A549 (cell line): ENCODE measurements around the gene PLPPR1. TPM values are rescaled to one million over a fixed set of nuclear protein-coding genes. Genes with fewer than 3 reads are reported as not detected.

Source experiments
- ATAC-seq, 2 experiments: fragments of 200-7000 bp in 1 of 2; fragments of >200 bp in 1 of 2; cut with Nextera tagmentation in 1 of 2; cut with Tn5 transposase in 1 of 2; 3 replicates each; pipeline versions ENCODE4 v1.8.0 to v1.9.1; 2018 to 2020; ENCODE audit warnings: mild to moderate bottlenecking in 1 of 2, moderate library complexity in 1 of 2
- CTCF ChIA-PET: fragments of 300-600 bp; sonication (Branson Sonifier 250); formaldehyde crosslinking; extraction: SDS; loops from one replicate; lab custom pipeline; 2021; ENCODE audit warnings: antibody characterized with exemption, inconsistent platforms; lab: Yijun Ruan, JAX
- POLR2A ChIA-PET: fragments of 350-600 bp; formaldehyde crosslinking; extraction: SDS; loops from one replicate; lab custom pipeline; 2021; ENCODE audit warnings: antibody characterized with exemption, inconsistent platforms; lab: Yijun Ruan, JAX
- DNase-seq, 2 experiments: peaks; one replicate each; pipeline versions ENCODE4 v3.0.0 to v3.0.0-alpha.2; 2011 to 2016; ENCODE audit warnings: low read depth in 1 of 2, low spot score in 1 of 2
- FAIRE-seq: peaks from 2 replicates; lab custom pipeline; 2011; peaks lifted over from hg19 to GRCh38; lab: Jason Lieb, UNC
- H3K27ac ChIP-seq, 2 experiments: fragments of >200 bp; sonication (Bioruptor Twin); formaldehyde crosslinking; 3 replicates each; pipeline ENCODE4 v1.5.1; 2016 to 2017
- H3K4me1 ChIP-seq: fragments of >200 bp; sonication (Bioruptor Twin); formaldehyde crosslinking; 3 replicates; pipeline ENCODE4 v1.6.1; 2016
- H3K4me2 ChIP-seq: fragments of >200 bp; sonication (Bioruptor Twin); formaldehyde crosslinking; 3 replicates; pipeline ENCODE4 v1.6.1; 2016
- H3K4me3 ChIP-seq: fragments of >200 bp; sonication (Bioruptor Twin); formaldehyde crosslinking; 3 replicates; pipeline ENCODE4 v1.5.1; 2016
- H3K9me3 ChIP-seq: fragments of >200 bp; sonication (Bioruptor Twin); formaldehyde crosslinking; 3 replicates; pipeline ENCODE4 v1.6.1; 2016
- BHLHE40 ChIP-seq: IDR thresholded peaks from 2 replicates; pipeline ENCODE4 v1.6.1; 2012; ENCODE audit warnings: low read depth, low read length, inconsistent platforms
- CHD4 ChIP-seq: fragments of 200-600 bp; sonication (generic); IDR thresholded peaks from 2 replicates; pipeline ENCODE4 v1.6.1; 2016; ENCODE audit warnings: antibody characterized with exemption, mild to moderate bottlenecking, borderline replicate concordance
- CTCF ChIP-seq: fragments of >200 bp; sonication (Bioruptor Twin); formaldehyde crosslinking; IDR thresholded peaks from 3 replicates; pipeline ENCODE4 v1.5.1; 2016
- EHF ChIP-seq: fragments of 250-450 bp; sonication (Bioruptor Pico); IDR thresholded peaks from 2 replicates; pipeline ENCODE4 v1.5.0; 2020; ENCODE audit warnings: mild to moderate bottlenecking
- EHMT2 ChIP-seq: fragments of 200-600 bp; sonication (generic); IDR thresholded peaks from 2 replicates; pipeline ENCODE4 v1.6.1; 2016; ENCODE audit warnings: antibody characterized with exemption, low read depth, mild to moderate bottlenecking, moderate library complexity
- ELK1 ChIP-seq: fragments of 150-350 bp; IDR thresholded peaks from 2 replicates; pipeline ENCODE4 v1.6.1; 2014; ENCODE audit warnings: low read depth, mild to moderate bottlenecking, low read length
- FOXS1 ChIP-seq: fragments of 250-450 bp; sonication (Bioruptor Pico); IDR thresholded peaks from 2 replicates; pipeline ENCODE4 v1.5.0; 2020; ENCODE audit warnings: mild to moderate bottlenecking, moderate library complexity
- HMGXB4 ChIP-seq: fragments of 250-450 bp; sonication (Bioruptor Pico); IDR thresholded peaks from 2 replicates; pipeline ENCODE4 v1.5.0; 2021; ENCODE audit warnings: mild to moderate bottlenecking, moderate library complexity, borderline replicate concordance
- MAFK ChIP-seq: fragments of 450-650 bp; IDR thresholded peaks from 2 replicates; pipeline ENCODE4 v1.6.1; 2014; ENCODE audit not compliant: partially characterized antibody
- MYC ChIP-seq: IDR thresholded peaks from 2 replicates; pipeline ENCODE4 v1.6.1; 2012; ENCODE audit warnings: mild to moderate bottlenecking, inconsistent platforms, low read length, improper control_type of control experiment, borderline replicate concordance
- NPAS2 ChIP-seq: fragments of 250-450 bp; sonication (Bioruptor Pico); IDR thresholded peaks from 2 replicates; pipeline ENCODE4 v1.8.0; 2022; ENCODE audit warnings: mild to moderate bottlenecking, moderate library complexity, borderline replicate concordance
- PHF8 ChIP-seq: fragments of 200-600 bp; sonication (generic); IDR thresholded peaks from 2 replicates; pipeline ENCODE4 v1.6.1; 2016; ENCODE audit warnings: low read depth, mild to moderate bottlenecking, antibody characterized with exemption, moderate library complexity, borderline replicate concordance
- RAD21 ChIP-seq, 2 experiments: fragments of >200 bp in 1 of 2; sonication (Bioruptor Twin) in 1 of 2; formaldehyde crosslinking in 1 of 2; IDR thresholded peaks in 1 of 2; conservative IDR thresholded peaks in 1 of 2; 2 replicates in 1 of 2; 3 replicates in 1 of 2; pipeline ENCODE4 v1.6.1; 2012 to 2018; ENCODE audit warnings: inconsistent platforms in 1 of 2
- RARB ChIP-seq: fragments of 250-450 bp; sonication (Bioruptor Pico); IDR thresholded peaks from 2 replicates; pipeline ENCODE4 v1.8.0; 2021; ENCODE audit warnings: mild to moderate bottlenecking, moderate library complexity
- RCOR1 ChIP-seq: fragments of 150-350 bp; IDR thresholded peaks from 2 replicates; pipeline ENCODE4 v1.6.1; 2014; ENCODE audit warnings: antibody characterized with exemption, low read length, low read depth
- SMC3 ChIP-seq: fragments of >200 bp; sonication (Bioruptor Twin); formaldehyde crosslinking; IDR thresholded peaks from 3 replicates; pipeline ENCODE4 v1.6.1; 2018; ENCODE audit warnings: inconsistent platforms
- ZFP36 ChIP-seq: fragments of 450-650 bp; IDR thresholded peaks from 2 replicates; pipeline ENCODE4 v1.6.1; 2014; ENCODE audit warnings: borderline replicate concordance; ENCODE audit not compliant: partially characterized antibody
- ZNF302 ChIP-seq: fragments of 250-450 bp; sonication (Bioruptor Pico); IDR thresholded peaks from 2 replicates; pipeline ENCODE4 v1.9.0; 2021; ENCODE audit warnings: inconsistent platforms, mild to moderate bottlenecking, moderate library complexity
- WGBS: methylation state at CpG from one replicate; pipeline ENCODE4 v1.1.6; 2017; ENCODE audit errors: missing lambda C conversion rate; 5-methylcytosine and 5-hydroxymethylcytosine counted together
- polyA plus RNA-seq, 4 experiments: library from polyadenylated mRNA; depleted of rRNA in 3 of 4; stranded (reverse); fragments of >200 nt; fragmentation: RNase III in 1 of 4; extraction: RNeasy Plus Mini Kit Qiagen cat#74134 plus additional on column Dnase treatment in 1 of 4; gene quantifications; 2 replicates in 3 of 4; 3 replicates in 1 of 4; pipeline ENCODE4 v1.2.3, GENCODE V29; 2011 to 2017
- TF ChIP-seq, protein P1 (sequence below): fragments of >200 bp; sonication (Bioruptor Twin); formaldehyde crosslinking; IDR thresholded peaks from 3 replicates; pipeline ENCODE4 v1.6.1; 2016
- TF ChIP-seq, protein P2 (sequence below): fragments of 250-450 bp; sonication (Bioruptor Pico); IDR thresholded peaks from 2 replicates; pipeline ENCODE4 v1.5.0; 2020; ENCODE audit warnings: low read depth, mild to moderate bottlenecking, moderate library complexity

Gene PLPPR1
- polyA plus RNA-seq, 2 of the 4 experiments (the other 2 are of a cell fraction) = 0.06 to 1.2 TPM

DNA sequence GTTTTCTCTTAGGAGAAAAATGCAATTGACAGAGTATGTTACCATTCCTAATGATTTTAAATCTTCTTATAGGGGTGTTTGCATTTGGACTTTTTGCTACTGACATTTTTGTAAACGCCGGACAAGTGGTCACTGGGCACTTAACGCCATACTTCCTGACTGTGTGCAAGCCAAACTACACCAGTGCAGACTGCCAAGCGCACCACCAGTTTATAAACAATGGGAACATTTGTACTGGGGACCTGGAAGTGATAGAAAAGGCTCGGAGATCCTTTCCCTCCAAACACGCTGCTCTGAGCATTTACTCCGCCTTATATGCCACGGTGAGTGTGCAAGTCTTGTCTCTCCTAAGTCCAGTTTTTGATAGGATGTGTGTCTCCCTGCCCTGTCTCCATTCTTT is 280.6 kb downstream of the PLPPR1 start:
- Histone ChIP-seq H3K4me2 (no peak overlapping the region), H3K4me1 (peaks cover 14% of the 10 kb centered on the region; the same call in 1 of the 3 replicates), H3K4me3 (no peak overlapping the region), H3K9me3 (no peaks in the 10 kb centered on the region), H3K27ac (no peak overlapping the region)
- ChIA-PET POLR2A (no interaction called here), CTCF (interaction anchor here (0.6 to 2.1 kb wide), 3 partner anchors 78 to 708 kb away, joined by 3 to 19 read pairs (median 3); no protein-coding TSS in a partner anchor)
- FAIRE-seq (no peak), DNase-seq (no peak), ATAC-seq (no peak)
- WGBS = 82% methylated on average over 8 of the region's 8 CpGs
- TF ChIP-seq NPAS2 (CRISPR knock-in tag) = no peak
- TF ChIP-seq RCOR1 = no peak
- no peak for TF ChIP-seq EHMT2
- no peak for TF ChIP-seq ELK1
- no peak for TF ChIP-seq MYC

DNA sequence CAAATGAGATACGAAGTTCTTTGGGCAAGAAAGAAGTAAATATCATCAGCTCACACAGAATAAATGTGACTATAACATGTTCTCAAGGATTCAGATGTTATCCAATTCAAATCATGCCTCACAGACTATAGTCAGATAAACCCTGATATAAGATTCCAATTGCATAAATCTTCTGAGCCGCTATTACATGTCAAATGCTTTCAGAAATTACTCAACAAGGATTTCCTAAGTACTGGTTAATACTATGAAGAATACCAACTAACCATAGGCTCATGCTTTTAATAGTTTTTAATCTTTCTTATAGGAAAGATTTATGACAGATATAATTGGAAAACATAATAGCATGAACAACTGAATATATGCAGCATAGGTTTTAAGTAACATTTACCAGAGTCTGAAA is 282.7 kb downstream of the PLPPR1 start:
- H3K9me3 ChIP-seq = no peaks in the 10 kb centered on the region
- no peak overlapping the region for H3K27ac ChIP-seq
- no peak for TF ChIP-seq NPAS2 (CRISPR knock-in tag)
- no peak for TF ChIP-seq FOXS1 (CRISPR knock-in tag)
- TF ChIP-seq ZNF302 = no peak
- no peak for TF ChIP-seq PHF8
- no peak for TF ChIP-seq RAD21 (conservative IDR thresholded peaks at IDR 0.05 in 1 of 2, IDR thresholded peaks at IDR 0.05 in 1 of 2)
- TF ChIP-seq RARB = no peak
- 0% methylated on average over 2 of the region's 2 CpGs for WGBS
- no peak for DNase-seq
- H3K4me2 ChIP-seq = no peak overlapping the region
- ChIA-PET CTCF (interaction anchor here (0.8 to 3.9 kb wide), 43 partner anchors 8 to 839 kb away, joined by 3 to 62 read pairs (median 5); partner anchors contain the start of genes MRPL50, PLPPR1, TMEFF1 and ZNF189), POLR2A (interaction anchor here (0.9 to 1.0 kb wide), 5 partner anchors 54 to 712 kb away, joined by 3 to 4 read pairs (median 3); partner anchors contain the start of genes MRPL50 and ZNF189)
- H3K4me3 ChIP-seq = no peak overlapping the region
- peaks cover 33% of the 10 kb centered on the region for H3K4me1 ChIP-seq
- no peak for ATAC-seq
- FAIRE-seq = no peak

DNA sequence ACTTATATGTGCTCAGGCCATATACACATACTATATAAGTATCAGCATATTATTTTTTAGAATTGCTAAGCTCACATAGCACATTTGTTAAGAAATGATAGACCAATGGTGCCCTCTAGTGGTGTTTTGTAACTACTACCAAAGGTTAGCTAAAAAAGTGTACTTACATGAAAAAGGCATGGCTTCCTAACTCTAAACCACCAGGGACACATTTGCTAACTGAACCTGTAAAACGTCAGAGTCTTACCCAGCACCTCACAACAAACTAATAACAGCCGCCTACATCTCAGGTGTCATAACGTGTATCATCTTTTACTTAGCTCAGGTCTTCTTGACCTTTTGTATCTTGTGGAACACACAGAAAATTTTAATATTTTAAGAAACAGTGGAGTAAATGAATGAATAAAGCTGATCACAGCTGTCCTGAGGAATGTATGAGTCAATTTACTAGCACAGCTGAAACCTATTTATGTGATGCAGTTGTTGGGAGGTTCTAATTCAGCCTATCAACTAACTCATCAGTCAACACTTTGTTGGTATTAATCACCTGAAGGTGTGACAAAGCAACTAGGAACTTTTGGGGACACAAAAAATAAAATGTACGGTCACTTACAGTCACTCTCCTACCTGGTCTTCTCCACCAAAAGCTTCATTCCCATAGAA is 283.4 kb downstream of the PLPPR1 start:
- Histone ChIP-seq H3K9me3 (no peaks in the 10 kb centered on the region), H3K27ac (peak overlapping the region; percentile 78 to 82), H3K4me3 (no peak overlapping the region), H3K4me2 (no peak overlapping the region), H3K4me1 (peaks cover 40% of the 10 kb centered on the region)
- DNase-seq = peak; percentile 55 to 89
- peak; percentile 72 for FAIRE-seq
- TF ChIP-seq CTCF = peak; percentile 82
- peak; percentile 85 for TF ChIP-seq SMC3
- TF ChIP-seq RAD21 (conservative IDR thresholded peaks at IDR 0.05 in 1 of 2, IDR thresholded peaks at IDR 0.05 in 1 of 2) = peak; percentile 84 to 90
- no peak for TF ChIP-seq ZFP36
- ATAC-seq = peak; percentile 72 to 83; a peak in 4 of 6 replicates
- WGBS = 25% methylated on average over 4 of the region's 4 CpGs
- POLR2A ChIA-PET = interaction anchor here (0.9 to 1.0 kb wide), 5 partner anchors 53 to 712 kb away, joined by 3 to 4 read pairs (median 3); partner anchors contain the start of genes MRPL50 and ZNF189
- CTCF ChIA-PET = interaction anchor here (0.8 to 3.9 kb wide), 45 partner anchors 9 to 839 kb away, joined by 3 to 62 read pairs (median 5); partner anchors contain the start of genes MRPL50, PLPPR1, TMEFF1 and ZNF189

GRCh38 chr9:101312661-101313060 is 284.1 kb downstream of the PLPPR1 start:
- WGBS = 95% methylated on average over 8 of the region's 8 CpGs
- no peak for ATAC-seq

More at GRCh38 chr9:101312661-101313060, 284.1 kb downstream of the PLPPR1 start:
- ChIA-PET POLR2A (no interaction called here), CTCF (interaction anchor here (0.8 to 3.9 kb wide), 22 partner anchors 11 to 711 kb away, joined by 3 to 62 read pairs (median 8); partner anchors contain the start of genes MRPL50 and ZNF189)
- H3K9me3 ChIP-seq = no peaks in the 10 kb centered on the region
- FAIRE-seq (no peak), DNase-seq (no peak)
- TF ChIP-seq BHLHE40 (no peak), CHD4 (no peak), MAFK (no peak), HMGXB4 (CRISPR knock-in tag) (no peak), EHF (no peak)
- TF ChIP-seq, protein P1, sequence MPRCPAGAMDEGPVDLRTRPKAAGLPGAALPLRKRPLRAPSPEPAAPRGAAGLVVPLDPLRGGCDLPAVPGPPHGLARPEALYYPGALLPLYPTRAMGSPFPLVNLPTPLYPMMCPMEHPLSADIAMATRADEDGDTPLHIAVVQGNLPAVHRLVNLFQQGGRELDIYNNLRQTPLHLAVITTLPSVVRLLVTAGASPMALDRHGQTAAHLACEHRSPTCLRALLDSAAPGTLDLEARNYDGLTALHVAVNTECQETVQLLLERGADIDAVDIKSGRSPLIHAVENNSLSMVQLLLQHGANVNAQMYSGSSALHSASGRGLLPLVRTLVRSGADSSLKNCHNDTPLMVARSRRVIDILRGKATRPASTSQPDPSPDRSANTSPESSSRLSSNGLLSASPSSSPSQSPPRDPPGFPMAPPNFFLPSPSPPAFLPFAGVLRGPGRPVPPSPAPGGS = no peak
- TF ChIP-seq, protein P2, sequence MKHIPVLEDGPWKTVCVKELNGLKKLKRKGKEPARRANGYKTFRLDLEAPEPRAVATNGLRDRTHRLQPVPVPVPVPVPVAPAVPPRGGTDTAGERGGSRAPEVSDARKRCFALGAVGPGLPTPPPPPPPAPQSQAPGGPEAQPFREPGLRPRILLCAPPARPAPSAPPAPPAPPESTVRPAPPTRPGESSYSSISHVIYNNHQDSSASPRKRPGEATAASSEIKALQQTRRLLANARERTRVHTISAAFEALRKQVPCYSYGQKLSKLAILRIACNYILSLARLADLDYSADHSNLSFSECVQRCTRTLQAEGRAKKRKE (CRISPR knock-in tag) = no peak
- H3K4me1 ChIP-seq = peaks cover 42% of the 10 kb centered on the region
- H3K4me3 ChIP-seq = no peak overlapping the region
- H3K27ac ChIP-seq = peak overlapping the region; percentile 78 to 82
- no peak overlapping the region for H3K4me2 ChIP-seq
